Measurements from ENCODE around the gene XXYLT1.

Gene XXYLT1

GRCh38 chr3:195282961-195283360, 12.0 kb upstream of the XXYLT1 start:
- H4K20me1 ChIP-seq (ENCODE audit: low read depth, low read length): no peaks in the 10 kb centered on the region
- peaks cover 35% of the 10 kb centered on the region; the same call in 1 of the 2 replicates for H3K36me3 ChIP-seq (ENCODE audit: low read length)
- H3K9ac ChIP-seq (ENCODE audit: low read length): no peak overlapping the region
- H3K9me2 ChIP-seq (replicated peaks; ENCODE audit: insufficient read depth, low read length): no peaks in the 10 kb centered on the region
- no peaks in the 10 kb centered on the region for H3F3A ChIP-seq (ENCODE audit: insufficient read depth)
- no peak overlapping the region for H3K4me3 ChIP-seq (ENCODE audit: insufficient read depth, low read length, poor library complexity, severe bottlenecking)
- H3K27me3 ChIP-seq (ENCODE audit: low read length): no peaks in the 10 kb centered on the region
- H3K79me2 ChIP-seq (ENCODE audit: insufficient read depth, low read length): no peaks in the 10 kb centered on the region
- no peak overlapping the region for H3K27ac ChIP-seq (ENCODE audit: low read depth, low read length)
- no peak for TF ChIP-seq CTCF (IDR thresholded peaks at IDR 0.05; ENCODE audit: insufficient read depth, low read length, poor library complexity, severe bottlenecking)
- no peak for TF ChIP-seq EZH2phosphoT487 (conservative IDR thresholded peaks at IDR 0.05; ENCODE audit: low read length)
- no peak overlapping the region for H2AFZ ChIP-seq (ENCODE audit: low read depth, low read length, severe bottlenecking)
- no peaks in the 10 kb centered on the region for H3K9me3 ChIP-seq (ENCODE audit: insufficient read depth, low read length)
- no peak overlapping the region for H3K4me2 ChIP-seq (ENCODE audit: low read depth, low read length, poor library complexity, severe bottlenecking)

GRCh38 chr3:195274259-195274966, 3.5 kb upstream of the XXYLT1 start:
- H3K4me3 ChIP-seq (ENCODE audit: insufficient read depth, low read length, poor library complexity, severe bottlenecking): no peak overlapping the region
- no peak overlapping the region for H3K4me2 ChIP-seq (ENCODE audit: low read depth, low read length, poor library complexity, severe bottlenecking)
- H3K9me2 ChIP-seq (replicated peaks; ENCODE audit: insufficient read depth, low read length): no peaks in the 10 kb centered on the region
- H3K36me3 ChIP-seq (ENCODE audit: low read length): peaks cover 12% of the 10 kb centered on the region; the same call in 1 of the 2 replicates
- H4K20me1 ChIP-seq (ENCODE audit: low read depth, low read length): peaks cover 5% of the 10 kb centered on the region; the same call in 1 of the 2 replicates
- no peaks in the 10 kb centered on the region for H3K79me2 ChIP-seq (ENCODE audit: insufficient read depth, low read length)
- H3K9me3 ChIP-seq (ENCODE audit: insufficient read depth, low read length): no peaks in the 10 kb centered on the region
- H3F3A ChIP-seq (ENCODE audit: insufficient read depth): peaks cover 16% of the 10 kb centered on the region; the same call in 1 of the 2 replicates
- no peak overlapping the region for H2AFZ ChIP-seq (ENCODE audit: low read depth, low read length, severe bottlenecking)
- H3K27me3 ChIP-seq (ENCODE audit: low read length): no peaks in the 10 kb centered on the region
- H3K27ac ChIP-seq (ENCODE audit: low read depth, low read length): no peak overlapping the region
- no peak overlapping the region for H3K9ac ChIP-seq (ENCODE audit: low read length)
- no peak for TF ChIP-seq CTCF (IDR thresholded peaks at IDR 0.05; ENCODE audit: insufficient read depth, low read length, poor library complexity, severe bottlenecking)
- no peak for TF ChIP-seq EZH2phosphoT487 (conservative IDR thresholded peaks at IDR 0.05; ENCODE audit: low read length)

- Histone ChIP-seq H4K20me1 (ENCODE audit: low read depth, low read length) (peaks cover 5% of the 10 kb centered on the region; the same call in 1 of the 2 replicates), H3K9ac (ENCODE audit: low read length) (peak overlapping the region; percentile 81), H3K36me3 (ENCODE audit: low read length) (no peaks in the 10 kb centered on the region), H2AFZ (ENCODE audit: low read depth, low read length, severe bottlenecking) (peak overlapping the region; percentile 100), H3K27ac (ENCODE audit: low read depth, low read length) (peak overlapping the region; percentile 82), H3K9me2 (replicated peaks; ENCODE audit: insufficient read depth, low read length) (no peaks in the 10 kb centered on the region), H3K9me3 (ENCODE audit: insufficient read depth, low read length) (no peaks in the 10 kb centered on the region), H3F3A (ENCODE audit: insufficient read depth) (peaks cover 16% of the 10 kb centered on the region; the same call in 1 of the 2 replicates), H3K27me3 (ENCODE audit: low read length) (no peaks in the 10 kb centered on the region), H3K4me3 (ENCODE audit: insufficient read depth, low read length, poor library complexity, severe bottlenecking) (peak overlapping the region; percentile 82), H3K79me2 (ENCODE audit: insufficient read depth, low read length) (no peaks in the 10 kb centered on the region), H3K4me2 (ENCODE audit: low read depth, low read length, poor library complexity, severe bottlenecking) (peak overlapping the region; percentile 97)
- TF ChIP-seq EZH2phosphoT487 (conservative IDR thresholded peaks at IDR 0.05; ENCODE audit: low read length): no peak
- TF ChIP-seq CTCF (IDR thresholded peaks at IDR 0.05; ENCODE audit: insufficient read depth, low read length, poor library complexity, severe bottlenecking): peak; percentile 97
These were observed 668 bp upstream of the XXYLT1 start for GRCh38 chr3:195271410-195272243.

Measured in SU-DHL-6 (cell line).